GM21367 (cell line): ENCODE results near the gene NTNG1.

ENCODE experiments used
- ATAC-seq: cut with Tn5 transposase; IDR thresholded peaks from one replicate; pipeline ENCODE4 v1.9.1; 2021; ENCODE audit not compliant: unreplicated experiment

The NTNG1 gene

GRCh38 chr1:107389410-107390396 is 248.9 kb downstream of the NTNG1 start:
- ATAC-seq, result no peak

- no peak for ATAC-seq
Observed at GRCh38 chr1:107394301-107394700, 253.5 kb downstream of the NTNG1 start.

- ATAC-seq, result no peak
Observed at GRCh38 chr1:107401704-107402103, 260.9 kb downstream of the NTNG1 start.

GRCh38 chr1:107404756-107405155 is 263.9 kb downstream of the NTNG1 start:
- ATAC-seq, result no peak

GRCh38 chr1:107405236-107405635 is 264.4 kb downstream of the NTNG1 start:
- ATAC-seq, result no peak

GRCh38 chr1:107407011-107407410 is 266.2 kb downstream of the NTNG1 start:
- no peak for ATAC-seq

- no peak for ATAC-seq
Observed at GRCh38 chr1:107413546-107413945, 272.7 kb downstream of the NTNG1 start.

GRCh38 chr1:107413951-107414350 is 273.1 kb downstream of the NTNG1 start:
- ATAC-seq, result no peak

- ATAC-seq, result no peak
Observed at GRCh38 chr1:107414550-107414949, 273.7 kb downstream of the NTNG1 start.

- ATAC-seq, result no peak
Observed at GRCh38 chr1:107415241-107415640, 274.4 kb downstream of the NTNG1 start.

GRCh38 chr1:107419003-107419402 is 278.2 kb downstream of the NTNG1 start:
- ATAC-seq, result no peak

- ATAC-seq, result no peak
Observed at GRCh38 chr1:107422901-107423300, 282.1 kb downstream of the NTNG1 start.

- peak; percentile 89 for ATAC-seq
Observed at GRCh38 chr1:107430540-107431228, 289.8 kb downstream of the NTNG1 start.

GRCh38 chr1:107432108-107432507 is 291.3 kb downstream of the NTNG1 start:
- no peak for ATAC-seq

GRCh38 chr1:107433068-107433467 is 292.2 kb downstream of the NTNG1 start:
- no peak for ATAC-seq

GRCh38 chr1:107433635-107434360 is 293.0 kb downstream of the NTNG1 start:
- ATAC-seq, result no peak

GRCh38 chr1:107434361-107434693 is 293.5 kb downstream of the NTNG1 start:
- ATAC-seq, result no peak

GRCh38 chr1:107436552-107437241 is 295.9 kb downstream of the NTNG1 start:
- ATAC-seq, result no peak

GRCh38 chr1:107439567-107439966 is 298.7 kb downstream of the NTNG1 start:
- no peak for ATAC-seq

GRCh38 chr1:107442551-107442950 is 301.7 kb downstream of the NTNG1 start:
- ATAC-seq, result no peak

GRCh38 chr1:107443027-107443426 is 302.2 kb downstream of the NTNG1 start:
- no peak for ATAC-seq
